ENCODE measurements around the gene SHROOM1. TPM values are rescaled to one million over a fixed set of nuclear protein-coding genes. Genes with fewer than 3 reads are reported as not detected.

SHROOM1 gene
- total RNA-seq, 1 experiment from 2014 or later, result 23.3 TPM

DNA sequence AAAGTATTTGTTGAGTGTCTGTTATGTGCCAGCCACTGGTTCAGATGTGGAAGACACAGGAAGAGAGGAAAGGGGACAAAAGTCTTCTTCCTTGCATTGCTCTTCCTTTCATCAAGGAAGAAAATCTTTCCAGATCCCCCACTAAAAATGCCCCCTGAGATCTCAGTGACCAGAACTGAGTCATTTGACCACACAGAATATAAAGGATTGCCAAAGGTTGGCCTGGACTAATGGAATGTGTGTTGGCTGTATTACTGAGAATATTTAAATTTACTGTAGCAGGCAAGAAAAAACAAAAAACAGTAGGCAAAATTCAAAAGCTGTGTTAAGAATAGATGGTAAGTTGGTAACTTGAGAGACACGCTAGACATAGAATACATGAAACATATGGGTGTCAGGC, 43.4 kb downstream of the SHROOM1 start:
- Histone ChIP-seq H3K9me2 (ENCODE audit: insufficient read depth) (no peaks in the 10 kb centered on the region), H3K4me1 (replicated peaks; ENCODE audit: insufficient read depth) (no peaks in the 10 kb centered on the region; the same call in 1 of the 2 replicates), H3K36me3 (ENCODE audit: low read depth) (no peaks in the 10 kb centered on the region), H3K27me3 (ENCODE audit: insufficient read depth, low read depth) (no peaks in the 10 kb centered on the region), H3K9me3 (ENCODE audit: insufficient read depth, low read depth) (no peaks in the 10 kb centered on the region), H2AFZ (no peak overlapping the region), H3K4me2 (no peak overlapping the region), H4K20me1 (ENCODE audit: insufficient read depth) (no peaks in the 10 kb centered on the region), H3K4me3 (no peak overlapping the region), H3F3A (ENCODE audit: insufficient read depth, low read depth) (no peaks in the 10 kb centered on the region), H3K79me2 (ENCODE audit: low read depth) (no peaks in the 10 kb centered on the region), H3K27ac (no peak overlapping the region)
- TF ChIP-seq EZH2 (IDR thresholded peaks at IDR 0.05; ENCODE audit: low read depth), result no peak
- TF ChIP-seq, protein P1, sequence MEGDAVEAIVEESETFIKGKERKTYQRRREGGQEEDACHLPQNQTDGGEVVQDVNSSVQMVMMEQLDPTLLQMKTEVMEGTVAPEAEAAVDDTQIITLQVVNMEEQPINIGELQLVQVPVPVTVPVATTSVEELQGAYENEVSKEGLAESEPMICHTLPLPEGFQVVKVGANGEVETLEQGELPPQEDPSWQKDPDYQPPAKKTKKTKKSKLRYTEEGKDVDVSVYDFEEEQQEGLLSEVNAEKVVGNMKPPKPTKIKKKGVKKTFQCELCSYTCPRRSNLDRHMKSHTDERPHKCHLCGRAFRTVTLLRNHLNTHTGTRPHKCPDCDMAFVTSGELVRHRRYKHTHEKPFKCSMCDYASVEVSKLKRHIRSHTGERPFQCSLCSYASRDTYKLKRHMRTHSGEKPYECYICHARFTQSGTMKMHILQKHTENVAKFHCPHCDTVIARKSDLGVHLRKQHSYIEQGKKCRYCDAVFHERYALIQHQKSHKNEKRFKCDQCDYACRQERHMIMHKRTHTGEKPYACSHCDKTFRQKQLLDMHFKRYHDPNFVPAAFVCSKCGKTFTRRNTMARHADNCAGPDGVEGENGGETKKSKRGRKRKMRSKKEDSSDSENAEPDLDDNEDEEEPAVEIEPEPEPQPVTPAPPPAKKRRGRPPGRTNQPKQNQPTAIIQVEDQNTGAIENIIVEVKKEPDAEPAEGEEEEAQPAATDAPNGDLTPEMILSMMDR (conservative IDR thresholded peaks at IDR 0.05), result no peak
- no peak for DNase-seq
- BruUV-seq (replicated peaks), result no TSS peak
- CTCF ChIA-PET, result no interaction called here
- POLR2A ChIA-PET (ENCODE audit: unreplicated experiment), result no interaction called here
- intact Hi-C loops (cut with micrococcal nuclease; ENCODE audit: unreplicated experiment), result no loop called here

DNA sequence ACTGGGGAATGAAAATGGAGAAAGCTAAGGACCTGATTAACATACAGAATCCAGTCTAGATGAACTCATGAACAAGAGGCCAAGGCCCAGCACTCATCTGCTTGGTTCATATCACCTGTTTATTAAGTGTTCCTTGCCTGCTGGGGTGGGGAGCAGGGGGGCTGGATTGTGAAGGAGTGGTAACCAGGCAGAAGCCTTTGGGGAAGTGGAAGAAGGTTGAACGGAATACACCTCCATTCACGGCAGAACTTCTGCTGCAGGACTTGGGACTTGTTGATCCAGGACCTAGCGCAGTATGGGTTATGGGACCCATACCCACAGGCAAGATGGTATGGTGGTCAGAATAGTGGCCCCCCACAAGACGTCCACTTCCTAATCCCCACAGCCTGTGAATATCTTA, 44.6 kb downstream of the SHROOM1 start:
- Histone ChIP-seq H3K79me2 (ENCODE audit: low read depth) (no peaks in the 10 kb centered on the region), H3K9me2 (ENCODE audit: insufficient read depth) (no peaks in the 10 kb centered on the region), H4K20me1 (ENCODE audit: insufficient read depth) (no peaks in the 10 kb centered on the region), H3K27me3 (ENCODE audit: insufficient read depth, low read depth) (no peaks in the 10 kb centered on the region), H2AFZ (no peak overlapping the region), H3F3A (ENCODE audit: insufficient read depth, low read depth) (no peaks in the 10 kb centered on the region), H3K27ac (no peak overlapping the region), H3K4me2 (no peak overlapping the region), H3K9me3 (ENCODE audit: insufficient read depth, low read depth) (no peaks in the 10 kb centered on the region), H3K4me3 (no peak overlapping the region), H3K36me3 (ENCODE audit: low read depth) (no peaks in the 10 kb centered on the region), H3K4me1 (replicated peaks; ENCODE audit: insufficient read depth) (no peaks in the 10 kb centered on the region; the same call in 1 of the 2 replicates)
- ChIA-PET POLR2A (ENCODE audit: unreplicated experiment) (interaction anchor here (0.6 kb wide), 1 partner anchor 1339 kb away, joined by 5 read pairs; no protein-coding TSS in a partner anchor), CTCF (no interaction called here)
- BruUV-seq (replicated peaks), result no TSS peak
- TF ChIP-seq EZH2 (IDR thresholded peaks at IDR 0.05; ENCODE audit: low read depth), result no peak
- TF ChIP-seq, protein P1 (conservative IDR thresholded peaks at IDR 0.05), result no peak
- intact Hi-C loops (cut with micrococcal nuclease; ENCODE audit: unreplicated experiment), result no loop called here
- DNase-seq, result no peak

DNA sequence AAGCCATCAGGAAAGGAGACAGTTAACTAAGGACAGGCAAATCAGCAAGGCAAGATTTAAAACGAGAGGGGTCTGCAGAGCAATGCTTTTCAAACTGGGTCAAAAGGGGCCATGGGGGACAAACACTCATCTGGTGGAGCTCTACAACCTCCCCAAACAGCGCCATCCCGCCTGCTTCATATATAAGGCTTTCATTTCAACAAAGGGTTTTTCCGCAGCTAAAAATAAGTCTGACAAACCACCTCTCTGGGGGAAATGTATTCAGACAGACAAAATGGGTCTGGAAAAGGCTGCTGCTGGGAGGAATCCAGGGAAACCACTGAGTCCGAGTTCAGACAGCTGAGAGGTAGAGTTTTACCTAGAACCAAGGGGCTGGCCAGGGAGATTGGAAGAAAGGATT, 45.1 kb downstream of the SHROOM1 start:
- no TSS peak for BruUV-seq (replicated peaks)
- no peak overlapping the region for H3K27ac ChIP-seq
- no peak for DNase-seq
- no peaks in the 10 kb centered on the region for H3F3A ChIP-seq (ENCODE audit: insufficient read depth, low read depth)
- no peak overlapping the region for H3K4me2 ChIP-seq
- no peaks in the 10 kb centered on the region for H3K9me2 ChIP-seq (ENCODE audit: insufficient read depth)
- H3K79me2 ChIP-seq (ENCODE audit: low read depth), result no peaks in the 10 kb centered on the region
- no peaks in the 10 kb centered on the region for H3K36me3 ChIP-seq (ENCODE audit: low read depth)
- H3K4me1 ChIP-seq (replicated peaks; ENCODE audit: insufficient read depth), result no peaks in the 10 kb centered on the region; the same call in 1 of the 2 replicates
- no peak overlapping the region for H3K4me3 ChIP-seq
- ChIA-PET POLR2A (ENCODE audit: unreplicated experiment) (no interaction called here), CTCF (no interaction called here)
- H4K20me1 ChIP-seq (ENCODE audit: insufficient read depth), result no peaks in the 10 kb centered on the region
- H3K27me3 ChIP-seq (ENCODE audit: insufficient read depth, low read depth), result no peaks in the 10 kb centered on the region
- no peaks in the 10 kb centered on the region for H3K9me3 ChIP-seq (ENCODE audit: insufficient read depth, low read depth)
- TF ChIP-seq, protein P1 (conservative IDR thresholded peaks at IDR 0.05), result no peak
- TF ChIP-seq EZH2 (IDR thresholded peaks at IDR 0.05; ENCODE audit: low read depth), result no peak
- no peak overlapping the region for H2AFZ ChIP-seq
- intact Hi-C loops (cut with micrococcal nuclease; ENCODE audit: unreplicated experiment), result no loop called here
